ENCODE data around the gene KCNIP4. TPM values are rescaled to one million over a fixed set of nuclear protein-coding genes. Genes with fewer than 3 reads are reported as not detected.

KCNIP4 gene
- total and polyA plus RNA-seq, 2 donors from 2014 or later, result 9.8 to 43.9 TPM

GRCh38 chr4:21921526-21922180 lies 26.9 kb downstream of the KCNIP4 start:
- no peaks in the 10 kb centered on the region for H3K36me3 ChIP-seq (ENCODE audit: control insufficient read depth in 2 of 3, insufficient read depth in 3 of 3, low read length in 3 of 3)
- no peaks in the 10 kb centered on the region for H3K27me3 ChIP-seq (ENCODE audit: control insufficient read depth, insufficient read depth, low read length)
- no peaks in the 10 kb centered on the region for H3K4me1 ChIP-seq (ENCODE audit: control insufficient read depth in 2 of 3, insufficient read depth in 2 of 3, low read depth in 1 of 3, low read length in 3 of 3)
- intact Hi-C loops (cut with DNase I), result no loop called here
- DNase-seq (no peak), FAIRE-seq (no peak)
- TF ChIP-seq CTCF (IDR thresholded peaks at IDR 0.05; ENCODE audit: borderline replicate concordance, extremely low read depth, insufficient read depth), result no peak
- no peaks in the 10 kb centered on the region for H3K9me3 ChIP-seq (ENCODE audit: control insufficient read depth in 2 of 3, insufficient read depth in 1 of 3, low read length in 3 of 3)
- H3K9ac ChIP-seq (ENCODE audit: low read length in 3 of 3), result no peak overlapping the region
- H3K27ac ChIP-seq (ENCODE audit: low read depth in 2 of 2, low read length in 2 of 2), result no peak overlapping the region
- H3K4me3 ChIP-seq (ENCODE audit: low read length in 3 of 3), result no peak overlapping the region

- Histone ChIP-seq H3K9ac (ENCODE audit: low read length in 3 of 3) (no peak overlapping the region), H3K27me3 (ENCODE audit: control insufficient read depth, insufficient read depth, low read length) (no peaks in the 10 kb centered on the region), H3K9me3 (ENCODE audit: control insufficient read depth in 2 of 3, insufficient read depth in 1 of 3, low read length in 3 of 3) (no peaks in the 10 kb centered on the region), H3K4me3 (ENCODE audit: low read length in 3 of 3) (no peak overlapping the region), H3K27ac (ENCODE audit: low read depth in 2 of 2, low read length in 2 of 2) (no peak overlapping the region), H3K4me1 (ENCODE audit: control insufficient read depth in 2 of 3, insufficient read depth in 2 of 3, low read depth in 1 of 3, low read length in 3 of 3) (no peaks in the 10 kb centered on the region), H3K36me3 (ENCODE audit: control insufficient read depth in 2 of 3, insufficient read depth in 3 of 3, low read length in 3 of 3) (no peaks in the 10 kb centered on the region)
- TF ChIP-seq CTCF (IDR thresholded peaks at IDR 0.05; ENCODE audit: borderline replicate concordance, extremely low read depth, insufficient read depth), result no peak
- intact Hi-C loops (cut with DNase I), result no loop called here
- DNase-seq (no peak), FAIRE-seq (no peak)
Observed at GRCh38 chr4:21915761-21916160, 32.8 kb downstream of the KCNIP4 start.

GRCh38 chr4:21901831-21902230 lies 46.7 kb downstream of the KCNIP4 start:
- H3K36me3 ChIP-seq (ENCODE audit: control insufficient read depth in 2 of 3, insufficient read depth in 3 of 3, low read length in 3 of 3), result no peaks in the 10 kb centered on the region
- no peak overlapping the region for H3K4me3 ChIP-seq (ENCODE audit: low read length in 3 of 3)
- FAIRE-seq (no peak), DNase-seq (no peak)
- H3K9ac ChIP-seq (ENCODE audit: low read length in 3 of 3), result no peak overlapping the region
- TF ChIP-seq CTCF (IDR thresholded peaks at IDR 0.05; ENCODE audit: borderline replicate concordance, extremely low read depth, insufficient read depth), result no peak
- peaks cover 0 to 15% (median 0%) of the 10 kb centered on the region in 3 donors for H3K9me3 ChIP-seq (ENCODE audit: control insufficient read depth in 2 of 3, insufficient read depth in 1 of 3, low read length in 3 of 3)
- no peaks in the 10 kb centered on the region for H3K27me3 ChIP-seq (ENCODE audit: control insufficient read depth, insufficient read depth, low read length)
- intact Hi-C loops (cut with DNase I), result no loop called here
- no peak overlapping the region for H3K27ac ChIP-seq (ENCODE audit: low read depth in 2 of 2, low read length in 2 of 2)
- no peaks in the 10 kb centered on the region for H3K4me1 ChIP-seq (ENCODE audit: control insufficient read depth in 2 of 3, insufficient read depth in 2 of 3, low read depth in 1 of 3, low read length in 3 of 3)

GRCh38 chr4:21901281-21901680 lies 47.3 kb downstream of the KCNIP4 start:
- Histone ChIP-seq H3K27me3 (ENCODE audit: control insufficient read depth, insufficient read depth, low read length) (no peaks in the 10 kb centered on the region), H3K4me3 (ENCODE audit: low read length in 3 of 3) (no peak overlapping the region), H3K9ac (ENCODE audit: low read length in 3 of 3) (no peak overlapping the region), H3K4me1 (ENCODE audit: control insufficient read depth in 2 of 3, insufficient read depth in 2 of 3, low read depth in 1 of 3, low read length in 3 of 3) (no peaks in the 10 kb centered on the region), H3K36me3 (ENCODE audit: control insufficient read depth in 2 of 3, insufficient read depth in 3 of 3, low read length in 3 of 3) (no peaks in the 10 kb centered on the region), H3K27ac (ENCODE audit: low read depth in 2 of 2, low read length in 2 of 2) (no peak overlapping the region), H3K9me3 (ENCODE audit: control insufficient read depth in 2 of 3, insufficient read depth in 1 of 3, low read length in 3 of 3) (peaks cover 0 to 15% (median 0%) of the 10 kb centered on the region in 3 donors)
- FAIRE-seq, result no peak
- intact Hi-C loops (cut with DNase I), result no loop called here
- DNase-seq, result no peak
- TF ChIP-seq CTCF (IDR thresholded peaks at IDR 0.05; ENCODE audit: borderline replicate concordance, extremely low read depth, insufficient read depth), result no peak

Measured in kidney (tissue), 14 donors.